M059J (cell line): ENCODE results near the gene WDR73. TPM values are rescaled to one million over a fixed set of nuclear protein-coding genes. Genes with fewer than 3 reads are reported as not detected.
"Not testable (repeated sequence)": the region's sequence is repeated elsewhere in the genome, so short reads cannot be mapped to it uniquely, and the experiment has no call there.

Experiments
- DNase-seq: peaks from one replicate; pipeline ENCODE4 v3.0.0-alpha.2; 2012; ENCODE audit warnings: low read depth
- total RNA-seq: library from RNA; depleted of rRNA; stranded (reverse); fragments of >200 nt; shearing (Covaris generic); gene quantifications from 2 replicates; pipeline ENCODE4 v1.2.3, GENCODE V29; 2014; rRNA removed

The WDR73 gene
- 20.1 and 20.4 TPM in 2 replicates for total RNA-seq

GRCh38 chr15:84653910-84654688 is at the start of gene WDR73:
WDR73 (minus strand) TSS chr15:84654283; CDS start chr15:84654274, 9 bp downstream.
- peak; percentile 92 for DNase-seq

GRCh38 chr15:84703808-84704207 is 49.7 kb upstream of the WDR73 start:
- no peak for DNase-seq

- no peak for DNase-seq
These were observed 48.9 kb upstream of the WDR73 start for GRCh38 chr15:84702961-84703482.

DNA sequence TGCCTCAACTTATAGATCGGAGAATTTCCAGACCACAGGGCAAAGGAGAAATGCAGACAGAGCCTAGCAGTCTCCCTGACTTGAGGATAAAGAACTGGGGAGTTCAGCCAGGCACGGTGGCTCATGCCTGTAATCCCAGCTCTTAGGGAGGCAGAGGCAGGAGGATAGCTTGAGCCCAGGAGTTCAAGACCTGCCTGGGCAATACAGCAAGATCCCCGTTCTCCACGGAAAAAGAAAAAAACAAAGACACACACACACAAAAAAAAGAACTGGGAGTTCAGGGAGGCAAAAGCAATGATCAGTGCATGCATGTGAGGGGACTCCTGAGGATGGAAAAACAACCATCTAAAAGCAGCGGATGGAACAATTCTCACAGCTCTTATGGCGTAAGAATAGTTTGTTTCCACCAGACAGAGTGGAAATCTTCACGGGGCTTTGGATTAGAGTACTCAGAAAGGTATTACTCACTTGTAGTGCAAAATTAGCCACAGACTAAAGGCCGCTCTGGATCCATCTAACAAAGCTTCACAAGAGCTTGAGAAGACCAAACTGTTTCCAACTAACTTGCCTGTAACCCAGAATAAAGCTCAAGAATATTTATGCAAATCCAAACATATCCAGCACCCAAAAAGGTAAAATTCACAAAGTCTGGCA is 45.6 kb upstream of the WDR73 start:
- DNase-seq: no peak

DNA sequence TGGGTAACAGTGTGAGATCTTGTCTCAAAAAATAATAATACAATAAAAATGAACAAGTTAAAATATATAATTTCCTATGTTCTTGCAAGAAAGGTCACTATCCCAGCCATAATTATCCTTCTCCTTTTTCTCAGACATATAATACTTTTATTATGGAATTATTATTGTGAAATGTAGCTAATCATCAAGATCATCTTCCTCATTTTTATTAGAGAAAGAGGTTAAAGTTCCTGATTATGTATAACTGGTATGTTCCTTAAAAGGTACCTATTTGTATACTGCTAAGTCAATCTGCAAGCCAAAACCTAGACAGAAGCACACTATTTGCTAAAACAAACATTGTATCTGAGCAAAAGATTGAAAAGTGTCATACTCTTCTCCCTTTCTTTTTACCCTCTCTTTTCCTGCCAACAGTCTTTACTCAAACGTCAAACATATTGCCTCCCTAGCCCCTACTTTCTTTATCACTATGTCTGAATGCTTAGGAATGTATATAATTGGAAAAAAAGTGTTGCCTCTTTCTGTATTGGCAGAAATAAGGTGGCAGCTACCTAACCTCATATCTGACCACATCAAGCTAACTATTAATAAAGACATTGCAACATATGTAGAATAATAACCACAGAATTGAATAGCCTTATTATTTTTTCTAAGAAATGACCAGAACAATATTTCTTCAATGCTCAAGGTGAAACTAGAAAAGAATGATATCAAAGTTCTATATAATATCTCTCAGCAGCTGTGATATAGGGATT is 43.3 kb upstream of the WDR73 start:
- no peak for DNase-seq

DNA sequence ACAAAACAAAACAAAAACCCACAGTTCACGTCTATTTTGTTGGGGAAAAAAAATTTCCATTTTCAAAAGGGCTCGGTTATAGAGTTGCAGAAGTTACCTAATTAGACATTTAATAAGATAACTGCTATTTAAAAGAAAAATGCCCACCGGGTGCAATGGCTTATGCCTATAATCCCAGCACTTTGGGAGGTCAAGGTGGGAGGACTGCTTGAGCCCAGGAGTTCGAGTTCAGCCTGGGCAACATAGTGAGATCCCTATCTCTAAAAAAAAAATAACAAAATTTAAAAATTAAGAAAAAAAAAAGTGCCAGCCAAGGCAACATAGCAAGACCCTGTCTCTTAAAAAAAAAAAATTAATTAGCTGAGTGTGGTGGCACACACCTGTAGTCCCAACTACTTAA is 42.7 kb upstream of the WDR73 start:
- no peak for DNase-seq

GRCh38 chr15:84690342-84690741 is 36.3 kb upstream of the WDR73 start:
- DNase-seq: no peak

DNA sequence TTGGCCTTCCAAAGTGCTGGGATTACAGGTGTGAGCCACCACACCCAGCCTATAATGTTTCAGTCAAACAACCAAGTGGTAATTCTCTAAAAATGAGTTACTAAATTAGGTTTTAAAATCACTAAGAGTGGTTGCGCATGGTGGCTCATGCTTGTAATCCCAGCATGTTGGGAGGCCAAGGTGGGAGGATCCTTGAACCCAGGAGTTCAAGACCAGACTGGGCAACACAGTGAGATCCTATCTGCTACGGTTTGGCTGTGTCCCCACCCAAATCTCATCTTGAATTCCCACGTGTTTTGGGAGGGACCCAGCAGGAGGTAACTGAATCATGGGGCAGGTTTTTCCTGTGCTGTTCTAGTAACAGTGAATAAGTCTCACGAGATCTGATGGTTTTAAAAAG is 35.8 kb upstream of the WDR73 start:
- no peak for DNase-seq

DNA sequence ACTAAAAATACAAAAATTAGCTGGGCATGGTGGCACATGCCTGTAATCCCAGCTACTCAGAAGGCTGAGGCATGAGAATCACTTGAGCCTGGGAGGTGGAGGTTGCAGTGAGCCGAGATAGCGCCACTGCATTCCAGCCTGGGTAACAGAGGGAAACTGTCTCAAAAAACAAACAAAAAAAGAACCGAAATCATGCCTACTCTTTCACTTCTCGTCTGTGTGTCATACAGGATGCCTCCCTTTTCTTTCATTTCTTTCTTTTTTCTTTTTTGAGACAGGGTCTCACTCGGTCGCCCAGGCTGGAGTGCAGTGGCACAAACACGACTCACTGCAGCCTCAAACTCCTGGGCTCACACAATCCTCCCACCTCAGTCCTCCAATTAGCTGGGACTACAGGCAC is 32.4 kb upstream of the WDR73 start:
- DNase-seq: not testable (repeated sequence)

GRCh38 chr15:84685304-84685703 is 31.2 kb upstream of the WDR73 start:
- peak; percentile 88 for DNase-seq

GRCh38 chr15:84684092-84684491 is 30.0 kb upstream of the WDR73 start:
- peak; percentile 47 for DNase-seq

GRCh38 chr15:84681831-84682230 is 27.7 kb upstream of the WDR73 start:
- DNase-seq: peak; percentile 3

- DNase-seq: peak; percentile 73
These were observed 17.1 kb upstream of the WDR73 start for GRCh38 chr15:84671211-84671610.

DNA sequence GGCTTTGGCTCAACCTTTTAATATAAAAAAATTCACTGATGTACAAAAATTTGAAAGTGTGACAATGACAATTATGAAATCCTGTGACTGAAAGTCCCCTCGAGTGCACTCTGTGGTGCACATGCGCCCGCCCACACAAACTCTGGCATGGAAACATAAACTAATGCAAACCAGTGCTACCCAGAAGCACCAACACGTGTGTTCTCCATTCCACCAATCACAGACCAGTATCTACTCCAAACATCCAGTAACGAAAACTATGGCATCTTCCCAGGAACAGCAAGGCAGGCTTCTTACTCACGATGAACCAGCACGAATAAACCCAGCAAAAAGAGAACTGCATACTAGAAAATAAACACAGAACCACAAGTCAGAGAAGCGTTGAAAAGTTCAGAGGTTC is 15.6 kb upstream of the WDR73 start:
- no peak for DNase-seq

- DNase-seq: no peak
These were observed 14.3 kb upstream of the WDR73 start for GRCh38 chr15:84668221-84668982.

DNA sequence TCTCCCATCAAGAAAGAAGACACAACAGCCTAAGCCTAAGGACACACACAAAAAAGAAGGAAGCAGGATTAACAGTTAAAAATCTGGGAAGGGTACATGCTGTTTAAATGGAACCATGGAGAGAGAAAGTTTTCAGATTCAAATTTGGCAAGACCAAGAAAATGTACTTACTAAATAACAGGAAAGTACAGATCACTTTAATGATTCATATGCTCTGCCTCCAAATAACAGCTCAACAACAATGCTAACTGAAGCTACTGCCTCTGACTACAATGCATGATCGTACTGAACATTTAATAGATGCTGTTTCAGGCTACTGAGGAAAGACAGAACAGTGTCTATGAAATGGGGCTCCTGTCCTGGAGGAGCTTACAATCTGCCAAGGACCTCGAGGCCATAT is 12.3 kb upstream of the WDR73 start:
- DNase-seq: no peak

DNA sequence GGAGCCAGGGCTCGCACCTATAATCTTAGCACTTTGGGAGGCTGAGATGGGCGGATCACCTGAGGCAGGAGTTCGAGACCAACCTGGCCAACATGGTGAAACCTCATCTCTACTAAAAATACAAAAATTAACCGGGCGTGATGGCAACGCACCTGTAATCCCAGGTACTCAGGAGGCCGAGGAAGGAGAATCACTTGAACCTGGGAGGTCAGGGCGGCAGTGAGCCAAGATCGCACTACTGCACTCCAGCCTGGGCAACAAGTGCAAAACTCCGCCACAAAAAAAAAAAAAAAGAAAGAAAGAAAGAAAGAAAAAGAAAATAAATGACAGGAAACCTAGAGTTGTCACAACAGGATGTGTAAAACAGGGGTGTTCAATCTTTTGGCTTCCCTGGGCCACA is 6.9 kb upstream of the WDR73 start:
- DNase-seq: no peak

DNA sequence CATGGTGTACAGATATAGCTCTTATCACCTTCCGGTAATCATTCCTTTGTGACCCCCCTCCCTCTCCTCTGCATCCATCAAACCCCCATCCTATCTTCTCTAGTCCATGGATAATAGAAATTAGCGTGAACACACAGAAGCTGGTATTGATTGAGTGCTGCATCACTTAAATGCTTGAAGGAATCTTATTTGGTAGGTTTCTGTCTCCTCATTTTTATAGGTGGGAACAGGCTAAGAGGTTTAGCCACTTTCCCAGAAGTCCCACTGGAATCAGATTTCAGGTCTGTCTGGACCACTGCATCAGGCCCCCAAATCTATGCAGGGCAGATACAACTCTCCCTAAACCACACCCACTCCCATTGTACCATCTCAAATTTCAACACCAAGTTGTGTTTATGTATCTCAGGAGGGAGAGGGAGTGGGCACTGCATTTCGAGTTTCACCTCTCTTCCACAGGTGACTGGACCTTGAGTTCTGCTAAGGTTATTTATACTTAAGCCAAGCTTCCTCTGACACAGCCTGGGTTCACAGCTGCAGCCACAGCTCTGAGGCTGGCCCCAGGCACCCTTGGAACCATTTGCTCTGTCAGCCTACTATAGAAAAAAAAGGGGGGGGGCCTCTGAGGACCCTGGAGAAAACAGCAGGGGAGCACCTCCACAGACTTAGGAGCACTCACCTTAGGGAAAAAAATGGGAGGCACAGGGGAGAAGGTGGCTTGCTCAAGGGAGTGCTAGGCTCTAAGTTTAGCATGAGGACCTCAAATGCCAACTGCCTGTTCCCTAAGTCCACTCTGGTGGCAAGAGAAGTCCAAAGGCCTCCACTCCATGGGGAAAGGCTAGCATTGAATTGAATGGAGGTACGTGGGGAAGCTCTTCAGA is 6.1 kb upstream of the WDR73 start:
- DNase-seq: no peak

- no peak for DNase-seq
These were observed 4.8 kb upstream of the WDR73 start for GRCh38 chr15:84658788-84659411.
